Measurements from ENCODE around the gene TMEM86A. TPM values are rescaled to one million over a fixed set of nuclear protein-coding genes. Genes with fewer than 3 reads are reported as not detected.
A peak's percentile ranks its signal among the peaks of the same experiment; 100 is the strongest.

Gene TMEM86A
- total RNA-seq, 1 donor from 2014 or later, result 4.3 TPM

- ATAC-seq (ENCODE audit: poor library complexity) (no peak), DNase-seq (no peak)
- intact Hi-C loops (cut with DNase I), result no loop called here
These were observed 1.8 kb upstream of the TMEM86A start for GRCh38 chr11:18696638-18697225.

- ATAC-seq (ENCODE audit: poor library complexity) (no peak), DNase-seq (no peak)
- intact Hi-C loops (cut with DNase I), result no loop called here
These were observed 1.0 kb upstream of the TMEM86A start for GRCh38 chr11:18697576-18697975.

- intact Hi-C loops (cut with DNase I), result no loop called here
- DNase-seq, result no peak
- ATAC-seq (ENCODE audit: poor library complexity), result no peak
These were observed 654 bp downstream of the TMEM86A start for GRCh38 chr11:18699269-18699596.

GRCh38 chr11:18699848-18700261 is 1.3 kb downstream of the TMEM86A start:
- DNase-seq, result no peak
- intact Hi-C loops (cut with DNase I), result loop anchor here (10.0 kb wide), 1 partner anchor 115 kb away; the partner anchor contains the start of gene UEVLD
- peak; percentile 24 for ATAC-seq (ENCODE audit: poor library complexity)

- ATAC-seq (ENCODE audit: poor library complexity) (no peak), DNase-seq (no peak)
- intact Hi-C loops (cut with DNase I), result loop anchor here (10.0 kb wide), 1 partner anchor 116 kb away; the partner anchor contains the start of gene UEVLD
These were observed 1.8 kb downstream of the TMEM86A start for GRCh38 chr11:18700375-18700774.

GRCh38 chr11:18700872-18701271 is 2.3 kb downstream of the TMEM86A start:
- intact Hi-C loops (cut with DNase I), result loop anchor here (10.0 kb wide), 1 partner anchor 116 kb away; the partner anchor contains the start of gene UEVLD
- ATAC-seq (ENCODE audit: poor library complexity), result no peak
- DNase-seq, result no peak

- ATAC-seq (ENCODE audit: poor library complexity) (no peak), DNase-seq (no peak)
- intact Hi-C loops (cut with DNase I), result loop anchor here (10.0 kb wide), 1 partner anchor 117 kb away; the partner anchor contains the start of gene UEVLD
These were observed 3.1 kb downstream of the TMEM86A start for GRCh38 chr11:18701614-18702216.

GRCh38 chr11:18703001-18703763 is 4.6 kb downstream of the TMEM86A start:
- DNase-seq (peak; percentile 77), ATAC-seq (ENCODE audit: poor library complexity) (no peak)
- intact Hi-C loops (cut with DNase I), result loop anchor here (10.0 kb wide), 1 partner anchor 118 kb away; the partner anchor contains the start of gene UEVLD

- DNase-seq, result no peak
These were observed 5.6 kb downstream of the TMEM86A start for GRCh38 chr11:18704045-18704645.

GRCh38 chr11:18704698-18705097 is 6.1 kb downstream of the TMEM86A start:
- intact Hi-C loops (cut with DNase I), result loop anchor here (10.0 kb wide), 1 partner anchor 120 kb away; the partner anchor contains the start of gene UEVLD
- ATAC-seq (ENCODE audit: poor library complexity), result peak; percentile 68
- peak; percentile 75 for DNase-seq

More at GRCh38 chr11:18704045-18704645, 5.6 kb downstream of the TMEM86A start:
- ATAC-seq (ENCODE audit: poor library complexity), result no peak
- intact Hi-C loops (cut with DNase I), result loop anchor here (10.0 kb wide), 1 partner anchor 119 kb away; the partner anchor contains the start of gene UEVLD

GRCh38 chr11:18705651-18706281 is 7.2 kb downstream of the TMEM86A start:
- intact Hi-C loops (cut with DNase I), result loop anchor here (10.0 kb wide), 1 partner anchor 121 kb away; the partner anchor contains the start of gene UEVLD
- ATAC-seq (ENCODE audit: poor library complexity) (peak; percentile 53), DNase-seq (peak; percentile 59)

GRCh38 chr11:18706330-18707243 is 8.0 kb downstream of the TMEM86A start:
- intact Hi-C loops (cut with DNase I), result loop anchor here (10.0 kb wide), 1 partner anchor 122 kb away; the partner anchor contains the start of gene UEVLD
- DNase-seq (peak; percentile 67), ATAC-seq (ENCODE audit: poor library complexity) (peak; percentile 65)

GRCh38 chr11:18707811-18708340 is 9.3 kb downstream of the TMEM86A start:
- intact Hi-C loops (cut with DNase I), result loop anchor here (10.0 kb wide), 1 partner anchor 123 kb away; the partner anchor contains the start of gene UEVLD
- ATAC-seq (ENCODE audit: poor library complexity) (no peak), DNase-seq (no peak)

- no peak for ATAC-seq (ENCODE audit: poor library complexity)
- intact Hi-C loops (cut with DNase I), result loop anchor here (10.0 kb wide), 1 partner anchor 125 kb away; the partner anchor contains the start of gene UEVLD
These were observed 10.8 kb downstream of the TMEM86A start for GRCh38 chr11:18709414-18709813.

GRCh38 chr11:18710545-18710944 is 12.0 kb downstream of the TMEM86A start:
- ATAC-seq (ENCODE audit: poor library complexity) (no peak), DNase-seq (no peak)
- intact Hi-C loops (cut with DNase I), result no loop called here

More at GRCh38 chr11:18709414-18709813, 10.8 kb downstream of the TMEM86A start:
- no peak for DNase-seq

GRCh38 chr11:18713646-18714442 is 15.3 kb downstream of the TMEM86A start:
- DNase-seq (no peak), ATAC-seq (ENCODE audit: poor library complexity) (no peak)
- intact Hi-C loops (cut with DNase I), result no loop called here

Measured in Right ventricle myocardium superior (tissue), 1 donor.